Measurements from ENCODE around the gene MAP2K3. TPM values are rescaled to one million over a fixed set of nuclear protein-coding genes. Genes with fewer than 3 reads are reported as not detected.
A peak's percentile ranks its signal among the peaks of the same experiment; 100 is the strongest.

The MAP2K3 gene
- total RNA-seq (10 to 100 TPM in 6 of 7 donors, 1 to 10 TPM in 1; 9.1 to 45.5 (median 18.9) TPM), polyA plus RNA-seq (10 to 100 TPM in 1 of 2 donors, 1 to 10 TPM in 1; 9.5 to 11.1 TPM)
- long read RNA-seq, donor 1, transcript MAP2K3-202 (12 exons, 2,303 nt): major isoform, 63 of 72 reads
- long read RNA-seq, donor 1, partial matches to known transcripts: 3 of 72 reads
- long read RNA-seq, donor 1, other reads (novel, unspliced or antisense): 3 of 72 reads
- long read RNA-seq, donor 2, partial matches to known transcripts: 0 of 3 reads
- long read RNA-seq, donor 2, other reads (novel, unspliced or antisense): 0 of 3 reads
- long read RNA-seq, donor 3, transcript MAP2K3-202 (12 exons, 2,303 nt): major isoform, 41 of 55 reads
- long read RNA-seq, donor 3, partial matches to known transcripts: 0 of 55 reads
- long read RNA-seq, donor 3, other reads (novel, unspliced or antisense): 8 of 55 reads

DNA sequence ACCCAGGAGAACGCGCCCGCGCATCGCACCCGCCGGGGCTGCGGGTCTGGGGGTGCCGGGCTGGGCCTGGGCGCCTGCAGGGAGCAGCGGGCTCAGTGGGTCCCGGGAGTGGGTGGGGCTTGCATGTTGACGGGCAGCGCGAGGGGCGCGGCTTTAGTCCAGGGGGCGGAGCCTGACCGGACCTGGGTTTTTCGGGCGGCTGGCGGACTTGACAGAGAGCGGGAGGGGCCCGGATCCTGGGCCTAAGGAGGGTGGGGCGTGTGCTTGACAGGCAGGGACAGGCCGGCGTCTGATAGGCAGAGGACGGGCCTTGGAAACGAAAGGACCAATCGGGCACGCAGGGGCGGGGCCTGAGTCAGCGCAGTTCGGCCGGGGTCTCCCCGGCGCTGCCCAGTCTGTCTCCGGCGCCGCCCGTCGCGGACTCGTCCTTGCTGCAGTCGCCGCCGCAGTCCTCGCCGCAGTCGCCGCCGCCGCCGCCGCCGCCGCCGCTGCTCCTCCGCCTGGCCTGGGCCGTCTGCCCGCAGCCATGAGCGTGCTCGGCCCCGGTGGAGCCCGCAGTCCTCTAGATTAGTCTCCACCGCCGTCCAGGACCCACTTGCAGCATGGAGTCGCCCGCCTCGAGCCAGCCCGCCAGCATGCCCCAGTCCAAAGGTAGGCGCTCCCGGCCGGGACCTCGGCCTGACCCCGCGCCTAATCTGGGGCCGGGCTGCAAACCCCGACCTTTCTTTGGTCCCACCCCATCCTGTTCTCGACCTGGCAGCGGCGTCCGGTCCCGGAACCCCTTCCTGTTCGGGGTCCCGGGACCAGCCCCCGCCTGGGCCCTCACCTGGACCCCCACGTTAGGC is at the start of gene MAP2K3:
MAP2K3 (plus strand) TSS at position 393 of the 845 bp plus-strand sequence; CDS start at position 603, 210 bp downstream.
- intact Hi-C loops (cut with DNase I): loop anchor here (5.0 to 10.0 kb wide), 4 partner anchors 160 to 240 kb away; partner anchors contain the start of genes DHRS7B (in 1 of the 4) and USP22 (in 1 of the 4)
- Histone ChIP-seq H3K27ac (peak within 1 kb of the TSS; percentile 1 to 65), H3K4me1 (ENCODE audit: insufficient read depth) (peaks cover 24% of the 10 kb centered on the region)

GRCh38 chr17:21235921-21236320 is 48.6 kb upstream of the MAP2K3 start:
- no peak for TF ChIP-seq POLR2A (IDR thresholded peaks at IDR 0.05)
- no peak for TF ChIP-seq CTCF (IDR thresholded peaks at IDR 0.05)
- no peak for TF ChIP-seq EP300 (IDR thresholded peaks at IDR 0.05)
- Histone ChIP-seq H3K4me3 (no peak overlapping the region), H3K27me3 (no peaks in the 10 kb centered on the region), H3K36me3 (no peaks in the 10 kb centered on the region), H3K4me1 (ENCODE audit: insufficient read depth) (no peaks in the 10 kb centered on the region), H3K27ac (no peak overlapping the region), H3K9me3 (no peaks in the 10 kb centered on the region)
- intact Hi-C loops (cut with DNase I): no loop called here
- DNase-seq: no peak
- 81 to 90% (median 89%) methylated on average over 1 of the region's 1 CpG for WGBS, 3 donors

More for the DNA sequence above, at the start of gene MAP2K3:
- Histone ChIP-seq H3K27me3 (no peaks in the 10 kb centered on the region), H3K36me3 (no peaks in the 10 kb centered on the region), H3K9me3 (no peaks in the 10 kb centered on the region), H3K4me3 (peak within 1 kb of the TSS; percentile 57)
- 0 to 1% (median 0%) methylated on average over 41 to 88 of the region's 88 CpGs for WGBS, 3 donors
- TF ChIP-seq POLR2A (IDR thresholded peaks at IDR 0.05): peak; percentile 80
- no peak for TF ChIP-seq CTCF (IDR thresholded peaks at IDR 0.05)
- DNase-seq: peak; percentile 99

- H3K4me1 ChIP-seq (ENCODE audit: insufficient read depth): no peaks in the 10 kb centered on the region
- no peaks in the 10 kb centered on the region for H3K27me3 ChIP-seq
- H3K4me3 ChIP-seq: no peak overlapping the region
- no peak for TF ChIP-seq EP300 (IDR thresholded peaks at IDR 0.05)
- TF ChIP-seq CTCF (IDR thresholded peaks at IDR 0.05): no peak
- DNase-seq: no peak
- no peak overlapping the region for H3K27ac ChIP-seq
- WGBS, 3 donors: 62 to 74% (median 67%) methylated on average over 11 to 12 of the region's 12 CpGs
- H3K36me3 ChIP-seq: no peaks in the 10 kb centered on the region
- no peaks in the 10 kb centered on the region for H3K9me3 ChIP-seq
- intact Hi-C loops (cut with DNase I): loop anchor here in 1 of 4 donors (1.0 kb wide), 1 partner anchor 19 kb away; no protein-coding TSS in a partner anchor
Observed at GRCh38 chr17:21239680-21240368, 44.7 kb upstream of the MAP2K3 start.

Data from ovary (tissue), 10 donors.